CD4-positive, alpha-beta T cell (primary cell): ENCODE results near the gene TMEM8B. TPM values are rescaled to one million over a fixed set of nuclear protein-coding genes. Genes with fewer than 3 reads are reported as not detected.

Experiments
- ATAC-seq: fragments of 200-7000 bp; cut with Tn5 transposase; one replicate; pipeline ENCODE4 v1.10.0; 2022; ENCODE audit warnings: mild to moderate bottlenecking; ENCODE audit not compliant: poor library complexity
- CTCF ChIA-PET: fragments of 350-600 bp; sonication (Branson Sonifier 250); formaldehyde crosslinking; loops from one replicate; lab custom pipeline; 2021; ENCODE audit warnings: antibody characterized with exemption, inconsistent platforms; lab: Charles Lee
- POLR2A ChIA-PET: fragments of 350-600 bp; sonication (Branson Sonifier 250); formaldehyde crosslinking; loops from one replicate; lab custom pipeline; 2021; ENCODE audit warnings: antibody characterized with exemption, inconsistent platforms; lab: Charles Lee
- DNase-seq, 14 experiments: peaks; one replicate each; pipeline ENCODE4 v3.0.0-alpha.2; 2013 to 2020; ENCODE audit warnings: mixed read lengths in 2 of 14
- H3K27ac ChIP-seq, 2 donors: one replicate each; pipeline versions ENCODE4 v1.5.1 to v1.7.0; 2013; ENCODE audit warnings: low read length in 2 of 2, low read depth in 1 of 2, mild to moderate bottlenecking in 1 of 2
- H3K27me3 ChIP-seq, 2 experiments: 1 replicate in 1 of 2; 2 replicates in 1 of 2; pipeline versions ENCODE4 v1.6.1 to v1.7.0; 2013; ENCODE audit warnings: low read length in 2 of 2, control low read depth in 1 of 2, mild to moderate bottlenecking in 1 of 2, moderate library complexity in 1 of 2; ENCODE audit not compliant: insufficient read depth in 2 of 2, control insufficient read depth in 1 of 2
- H3K36me3 ChIP-seq: one replicate; pipeline ENCODE4 v1.6.1; 2013; ENCODE audit warnings: low read length, control low read depth; ENCODE audit not compliant: insufficient read depth
- H3K4me1 ChIP-seq: one replicate; pipeline ENCODE4 v1.6.1; 2013; ENCODE audit warnings: low read length, control low read depth; ENCODE audit not compliant: insufficient read depth
- H3K4me3 ChIP-seq: one replicate; pipeline ENCODE4 v1.5.1; 2013; ENCODE audit warnings: mild to moderate bottlenecking, low read length, moderate library complexity
- H3K9me3 ChIP-seq, 2 experiments: 1 replicate in 1 of 2; 2 replicates in 1 of 2; pipeline versions ENCODE4 v1.6.1 to v1.7.0; 2013; ENCODE audit warnings: low read length in 2 of 2, mild to moderate bottlenecking in 2 of 2, control low read depth in 1 of 2, moderate library complexity in 1 of 2; ENCODE audit not compliant: control insufficient read depth in 1 of 2, insufficient read depth in 1 of 2
- H3K27ac Mint-ChIP-seq: one replicate; pipeline ENCODE4 v1.8.0; 2020; ENCODE audit warnings: mixed read lengths
- H3K27me3 Mint-ChIP-seq: one replicate; pipeline ENCODE4 v1.8.0; 2021; ENCODE audit warnings: mixed read lengths
- H3K36me3 Mint-ChIP-seq: one replicate; pipeline ENCODE4 v1.8.0; 2021; ENCODE audit warnings: low read depth, mixed read lengths
- H3K4me1 Mint-ChIP-seq: one replicate; pipeline ENCODE4 v1.8.0; 2021; ENCODE audit warnings: low read depth, mixed read lengths
- H3K4me3 Mint-ChIP-seq: one replicate; pipeline ENCODE4 v1.8.0; 2020; ENCODE audit warnings: mild to moderate bottlenecking, mixed read lengths
- H3K9me3 Mint-ChIP-seq: one replicate; pipeline ENCODE4 v1.8.0; 2020; ENCODE audit warnings: mixed read lengths
- intact Hi-C, 2 experiments: fragments of 100-400 bp; cut with DNase I in 1 of 2; cut with micrococcal nuclease in 1 of 2; formaldehyde crosslinking; loops; one replicate each; pipeline versions ENCODE4 v1.15.1 to v1.9.0; 2023 to 2025; cut with DNase I, micrococcal nuclease
- total RNA-seq, 174 experiments: library from RNA in 2 of 174; stranded (reverse) in 2 of 174; gene quantifications; one replicate each; pipeline ENCODE4 v1.2.3 and lab custom pipeline; 2021 to 2026
- TF ChIP-seq, protein P1 (sequence below): fragments of 200-600 bp; IDR thresholded peaks from one replicate; pipeline ENCODE4 v1.8.0; 2022; ENCODE audit warnings: antibody characterized with exemption, mild to moderate bottlenecking

Gene TMEM8B
- total RNA-seq, 2 experiments from 2014 or later: 8.9 to 9.6 TPM

DNA sequence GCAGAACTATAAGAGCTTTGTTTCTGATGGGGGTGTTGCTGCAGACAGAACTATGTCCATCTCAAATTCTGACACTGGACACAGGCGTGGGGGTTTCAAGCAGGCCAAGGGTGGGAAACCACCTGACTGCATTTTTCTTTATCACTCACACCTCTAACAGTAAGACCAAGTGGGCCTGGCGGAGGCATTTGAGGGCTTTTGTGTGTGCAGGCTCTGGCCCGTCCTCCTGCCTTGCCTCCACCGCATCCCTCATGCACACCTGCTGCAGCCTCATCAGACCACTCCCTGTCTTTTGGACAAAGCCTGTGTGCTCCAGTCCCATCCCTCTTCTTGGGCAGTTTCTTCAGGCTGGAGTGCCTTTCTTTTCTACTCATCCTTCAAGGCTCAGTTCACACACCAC, 33.3 kb downstream of the TMEM8B start:
- DNase-seq (no peak), ATAC-seq (no peak)
- H3K27me3 ChIP-seq: no peaks in the 10 kb centered on the region
- TF ChIP-seq, protein P1, sequence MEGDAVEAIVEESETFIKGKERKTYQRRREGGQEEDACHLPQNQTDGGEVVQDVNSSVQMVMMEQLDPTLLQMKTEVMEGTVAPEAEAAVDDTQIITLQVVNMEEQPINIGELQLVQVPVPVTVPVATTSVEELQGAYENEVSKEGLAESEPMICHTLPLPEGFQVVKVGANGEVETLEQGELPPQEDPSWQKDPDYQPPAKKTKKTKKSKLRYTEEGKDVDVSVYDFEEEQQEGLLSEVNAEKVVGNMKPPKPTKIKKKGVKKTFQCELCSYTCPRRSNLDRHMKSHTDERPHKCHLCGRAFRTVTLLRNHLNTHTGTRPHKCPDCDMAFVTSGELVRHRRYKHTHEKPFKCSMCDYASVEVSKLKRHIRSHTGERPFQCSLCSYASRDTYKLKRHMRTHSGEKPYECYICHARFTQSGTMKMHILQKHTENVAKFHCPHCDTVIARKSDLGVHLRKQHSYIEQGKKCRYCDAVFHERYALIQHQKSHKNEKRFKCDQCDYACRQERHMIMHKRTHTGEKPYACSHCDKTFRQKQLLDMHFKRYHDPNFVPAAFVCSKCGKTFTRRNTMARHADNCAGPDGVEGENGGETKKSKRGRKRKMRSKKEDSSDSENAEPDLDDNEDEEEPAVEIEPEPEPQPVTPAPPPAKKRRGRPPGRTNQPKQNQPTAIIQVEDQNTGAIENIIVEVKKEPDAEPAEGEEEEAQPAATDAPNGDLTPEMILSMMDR: no peak
- Mint-ChIP-seq H3K27me3 (peaks cover 23% of the 10 kb centered on the region), H3K4me3 (no peak overlapping the region), H3K36me3 (no peaks in the 10 kb centered on the region), H3K4me1 (no peaks in the 10 kb centered on the region), H3K27ac (no peak overlapping the region), H3K9me3 (no peaks in the 10 kb centered on the region)
- H3K4me1 ChIP-seq: no peaks in the 10 kb centered on the region
- no peaks in the 10 kb centered on the region for H3K36me3 ChIP-seq
- intact Hi-C loops: no loop called here
- H3K9me3 ChIP-seq: no peaks in the 10 kb centered on the region
- ChIA-PET POLR2A (no interaction called here), CTCF (no interaction called here)
- no peak overlapping the region for H3K27ac ChIP-seq
- H3K4me3 ChIP-seq: no peak overlapping the region

DNA sequence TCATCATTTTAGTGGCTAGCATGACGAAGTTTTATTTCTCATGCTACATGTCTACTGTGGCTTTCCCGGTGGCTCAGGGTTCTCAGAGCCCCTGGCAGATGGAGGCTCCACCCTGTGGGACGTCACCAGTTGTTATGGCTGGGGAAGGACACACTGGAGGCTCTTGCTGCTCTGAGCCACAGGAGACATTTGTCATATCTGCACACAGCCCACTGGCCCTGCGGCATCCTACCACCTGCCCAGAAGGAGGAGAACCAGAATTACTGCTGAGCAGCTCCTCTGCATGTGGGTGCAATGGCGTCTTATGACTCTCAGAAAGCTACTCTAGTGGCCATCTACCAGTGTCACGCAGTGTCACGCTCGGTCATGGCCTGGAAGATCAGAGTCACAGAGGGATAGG, 34.6 kb downstream of the TMEM8B start:
- no peaks in the 10 kb centered on the region for H3K4me1 ChIP-seq
- H3K36me3 ChIP-seq: no peaks in the 10 kb centered on the region
- Mint-ChIP-seq H3K36me3 (no peaks in the 10 kb centered on the region), H3K27ac (no peak overlapping the region), H3K4me3 (no peak overlapping the region), H3K4me1 (no peaks in the 10 kb centered on the region), H3K27me3 (peaks cover 30% of the 10 kb centered on the region), H3K9me3 (no peaks in the 10 kb centered on the region)
- intact Hi-C loops: no loop called here
- TF ChIP-seq, protein P1: no peak
- H3K27me3 ChIP-seq: peaks cover 0 to 3% of the 10 kb centered on the region in 2 experiments
- no peak overlapping the region for H3K27ac ChIP-seq
- H3K9me3 ChIP-seq: no peaks in the 10 kb centered on the region
- CTCF ChIA-PET: no interaction called here
- no peak overlapping the region for H3K4me3 ChIP-seq
- ATAC-seq (no peak), DNase-seq (no peak)
- POLR2A ChIA-PET: no interaction called here

DNA sequence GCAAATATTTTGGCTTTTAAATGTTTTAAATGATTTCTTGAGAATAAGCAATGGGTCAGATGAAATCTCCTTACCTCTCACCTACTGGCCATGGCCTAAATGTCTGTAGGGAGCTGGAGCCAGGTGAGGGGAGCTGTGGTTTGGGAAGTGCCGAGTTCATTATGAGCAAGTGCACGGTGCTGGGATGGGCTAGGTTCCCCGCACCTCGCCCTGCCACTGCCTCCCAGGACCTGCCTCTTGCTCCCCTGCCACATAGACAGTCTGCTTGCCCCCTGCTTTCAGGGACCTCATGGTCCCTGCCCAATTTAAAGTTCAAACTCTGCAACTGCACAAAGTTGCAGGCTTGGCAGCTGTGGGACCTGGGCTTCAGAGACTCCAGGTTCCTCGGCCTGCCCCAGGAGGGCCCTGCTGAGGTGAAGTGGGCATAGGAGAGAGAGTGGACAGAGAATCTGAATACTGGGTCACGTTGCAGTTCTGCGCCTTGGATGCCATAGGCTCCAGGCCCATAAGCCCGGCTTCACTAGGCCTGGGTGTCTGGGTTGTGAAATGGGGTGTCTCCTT, 35.7 kb downstream of the TMEM8B start:
- no peak overlapping the region for H3K27ac ChIP-seq
- no peaks in the 10 kb centered on the region for H3K4me1 Mint-ChIP-seq
- DNase-seq: no peak
- intact Hi-C loops: no loop called here
- H3K4me3 Mint-ChIP-seq: no peak overlapping the region
- CTCF ChIA-PET: no interaction called here
- no peak overlapping the region for H3K4me3 ChIP-seq
- no peak for ATAC-seq
- H3K36me3 Mint-ChIP-seq: no peaks in the 10 kb centered on the region
- no peak overlapping the region for H3K27ac Mint-ChIP-seq
- POLR2A ChIA-PET: no interaction called here
- H3K27me3 ChIP-seq: peaks cover 0 to 3% of the 10 kb centered on the region in 2 experiments
- H3K9me3 ChIP-seq: no peaks in the 10 kb centered on the region
- H3K27me3 Mint-ChIP-seq: peaks cover 31% of the 10 kb centered on the region
- no peaks in the 10 kb centered on the region for H3K36me3 ChIP-seq
- H3K4me1 ChIP-seq: no peaks in the 10 kb centered on the region
- H3K9me3 Mint-ChIP-seq: no peaks in the 10 kb centered on the region
- TF ChIP-seq, protein P1: no peak
